NCI-H345 treated with DMSO at 0.1 percent for 48 hours (cell line): ENCODE data around the gene ZNF670.
A peak's percentile ranks its signal among the peaks of the same experiment; 100 is the strongest.
"Not testable (repeated sequence)": the region's sequence is repeated elsewhere in the genome, so short reads cannot be mapped to it uniquely, and the experiment has no call there.

Experiments used
- DNase-seq: peaks from one replicate; lab custom pipeline; 2025; ENCODE audit not compliant: unreplicated experiment; lab: John Stamatoyannopoulos, UW

The ZNF670 gene

GRCh38 chr1:247078258-247079140 is at the start of gene ZNF670:
ZNF670 (minus strand) TSS chr1:247078811; CDS start chr1:247078596, 215 bp downstream.
- DNase-seq: peak; percentile 94

- not testable (repeated sequence) for DNase-seq
Measured at GRCh38 chr1:247127519-247128282, 49.1 kb upstream of the ZNF670 start.

- DNase-seq: not testable (repeated sequence)
Measured at GRCh38 chr1:247126601-247127000, 48.0 kb upstream of the ZNF670 start.

- DNase-seq: not testable (repeated sequence)
Measured at GRCh38 chr1:247126166-247126565, 47.6 kb upstream of the ZNF670 start.

- DNase-seq: no peak
Measured at GRCh38 chr1:247121382-247121781, 42.8 kb upstream of the ZNF670 start.

- DNase-seq: not testable (repeated sequence)
Measured at GRCh38 chr1:247120408-247120668, 41.7 kb upstream of the ZNF670 start.

- DNase-seq: no peak
Measured at GRCh38 chr1:247119600-247120407, 41.2 kb upstream of the ZNF670 start.

GRCh38 chr1:247118946-247119446 is 40.4 kb upstream of the ZNF670 start:
- DNase-seq: peak; percentile 35

- DNase-seq: no peak
Measured at GRCh38 chr1:247115545-247115944, 36.9 kb upstream of the ZNF670 start.

GRCh38 chr1:247115141-247115510 is 36.5 kb upstream of the ZNF670 start:
- no peak for DNase-seq

- no peak for DNase-seq
Measured at GRCh38 chr1:247114351-247115140, 35.9 kb upstream of the ZNF670 start.

- DNase-seq: no peak
Measured at GRCh38 chr1:247113733-247114271, 35.2 kb upstream of the ZNF670 start.

GRCh38 chr1:247113094-247113497 is 34.5 kb upstream of the ZNF670 start:
- DNase-seq: no peak

- DNase-seq: no peak
Measured at GRCh38 chr1:247112479-247112781, 33.8 kb upstream of the ZNF670 start.

- DNase-seq: peak; percentile 40
Measured at GRCh38 chr1:247111700-247112478, 33.3 kb upstream of the ZNF670 start.

GRCh38 chr1:247111259-247111699 is 32.7 kb upstream of the ZNF670 start:
- no peak for DNase-seq

- no peak for DNase-seq
Measured at GRCh38 chr1:247110627-247111258, 32.1 kb upstream of the ZNF670 start.

GRCh38 chr1:247107694-247108093 is 29.1 kb upstream of the ZNF670 start:
- no peak for DNase-seq

GRCh38 chr1:247105966-247106365 is 27.4 kb upstream of the ZNF670 start:
- no peak for DNase-seq
